ENCODE measurements around the gene ABI3BP.
A peak's percentile ranks its signal among the peaks of the same experiment; 100 is the strongest.

Gene ABI3BP

GRCh38 chr3:100813828-100814227 lies 179.4 kb downstream of the ABI3BP start:
- DNase-seq = no peak

GRCh38 chr3:100811779-100812507 lies 181.3 kb downstream of the ABI3BP start:
- DNase-seq = no peak

GRCh38 chr3:100810671-100811070 lies 182.6 kb downstream of the ABI3BP start:
- no peak for DNase-seq

GRCh38 chr3:100804631-100805030 lies 188.6 kb downstream of the ABI3BP start:
- DNase-seq = no peak

GRCh38 chr3:100803711-100804110 lies 189.5 kb downstream of the ABI3BP start:
- no peak for DNase-seq

- DNase-seq = no peak
Observed at GRCh38 chr3:100802126-100802525, 191.1 kb downstream of the ABI3BP start.

GRCh38 chr3:100798012-100798411 lies 195.2 kb downstream of the ABI3BP start:
- DNase-seq = no peak

GRCh38 chr3:100796556-100796955 lies 196.7 kb downstream of the ABI3BP start:
- DNase-seq = peak in 1 of 5 experiments; percentile 18

GRCh38 chr3:100789579-100789978 lies 203.6 kb downstream of the ABI3BP start:
- no peak for DNase-seq

GRCh38 chr3:100783619-100784018 lies 209.6 kb downstream of the ABI3BP start:
- DNase-seq = no peak

GRCh38 chr3:100782906-100783305 lies 210.3 kb downstream of the ABI3BP start:
- no peak for DNase-seq

- no peak for DNase-seq
Observed at GRCh38 chr3:100782348-100782747, 210.9 kb downstream of the ABI3BP start.

- no peak for DNase-seq
Observed at GRCh38 chr3:100781301-100781700, 211.9 kb downstream of the ABI3BP start.

- DNase-seq = no peak
Observed at GRCh38 chr3:100780071-100780622, 213.1 kb downstream of the ABI3BP start.

GRCh38 chr3:100779480-100779879 lies 213.7 kb downstream of the ABI3BP start:
- no peak for DNase-seq

- DNase-seq = no peak
Observed at GRCh38 chr3:100777271-100777670, 215.9 kb downstream of the ABI3BP start.

- peak in 1 of 5 experiments; percentile 14 for DNase-seq
Observed at GRCh38 chr3:100776746-100777145, 216.5 kb downstream of the ABI3BP start.

GRCh38 chr3:100776097-100776729 lies 217.0 kb downstream of the ABI3BP start:
- DNase-seq = no peak

- DNase-seq = no peak
Observed at GRCh38 chr3:100775669-100776068, 217.6 kb downstream of the ABI3BP start.

- no peak for DNase-seq
Observed at GRCh38 chr3:100775226-100775625, 218.0 kb downstream of the ABI3BP start.

- DNase-seq = no peak
Observed at GRCh38 chr3:100769693-100770092, 223.5 kb downstream of the ABI3BP start.

GRCh38 chr3:100766069-100766468 lies 227.2 kb downstream of the ABI3BP start:
- no peak for DNase-seq

- no peak for DNase-seq
Observed at GRCh38 chr3:100765437-100765975, 227.7 kb downstream of the ABI3BP start.

GRCh38 chr3:100761951-100762350 lies 231.3 kb downstream of the ABI3BP start:
- DNase-seq = no peak
